ENCODE results near the gene EYS.

The EYS gene

GRCh38 chr6:64696053-64696452 is 1011.0 kb downstream of the EYS start:
- TF ChIP-seq, protein P1, sequence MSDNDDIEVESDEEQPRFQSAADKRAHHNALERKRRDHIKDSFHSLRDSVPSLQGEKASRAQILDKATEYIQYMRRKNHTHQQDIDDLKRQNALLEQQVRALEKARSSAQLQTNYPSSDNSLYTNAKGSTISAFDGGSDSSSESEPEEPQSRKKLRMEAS (IDR thresholded peaks at IDR 0.05; ENCODE audit: low read depth, low read length) = no peak
- TF ChIP-seq, protein P2, sequence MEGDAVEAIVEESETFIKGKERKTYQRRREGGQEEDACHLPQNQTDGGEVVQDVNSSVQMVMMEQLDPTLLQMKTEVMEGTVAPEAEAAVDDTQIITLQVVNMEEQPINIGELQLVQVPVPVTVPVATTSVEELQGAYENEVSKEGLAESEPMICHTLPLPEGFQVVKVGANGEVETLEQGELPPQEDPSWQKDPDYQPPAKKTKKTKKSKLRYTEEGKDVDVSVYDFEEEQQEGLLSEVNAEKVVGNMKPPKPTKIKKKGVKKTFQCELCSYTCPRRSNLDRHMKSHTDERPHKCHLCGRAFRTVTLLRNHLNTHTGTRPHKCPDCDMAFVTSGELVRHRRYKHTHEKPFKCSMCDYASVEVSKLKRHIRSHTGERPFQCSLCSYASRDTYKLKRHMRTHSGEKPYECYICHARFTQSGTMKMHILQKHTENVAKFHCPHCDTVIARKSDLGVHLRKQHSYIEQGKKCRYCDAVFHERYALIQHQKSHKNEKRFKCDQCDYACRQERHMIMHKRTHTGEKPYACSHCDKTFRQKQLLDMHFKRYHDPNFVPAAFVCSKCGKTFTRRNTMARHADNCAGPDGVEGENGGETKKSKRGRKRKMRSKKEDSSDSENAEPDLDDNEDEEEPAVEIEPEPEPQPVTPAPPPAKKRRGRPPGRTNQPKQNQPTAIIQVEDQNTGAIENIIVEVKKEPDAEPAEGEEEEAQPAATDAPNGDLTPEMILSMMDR (IDR thresholded peaks at IDR 0.05; ENCODE audit: low read depth, low read length) = no peak
- TF ChIP-seq MYC (IDR thresholded peaks at IDR 0.05; ENCODE audit: low read depth, low read length) (no peak), POLR2A (IDR thresholded peaks at IDR 0.05; ENCODE audit: extremely low read depth, insufficient read length) (no peak)
- H3K4me3 ChIP-seq (ENCODE audit: low read depth, low read length) = no peak overlapping the region
- no peak for DNase-seq (ENCODE audit: low read depth)

- no peak for DNase-seq (ENCODE audit: low read depth)
- TF ChIP-seq, protein P2 (IDR thresholded peaks at IDR 0.05; ENCODE audit: low read depth, low read length) = no peak
- TF ChIP-seq, protein P1 (IDR thresholded peaks at IDR 0.05; ENCODE audit: low read depth, low read length) = no peak
- TF ChIP-seq POLR2A (IDR thresholded peaks at IDR 0.05; ENCODE audit: extremely low read depth, insufficient read length) (no peak), MYC (IDR thresholded peaks at IDR 0.05; ENCODE audit: low read depth, low read length) (no peak)
- H3K4me3 ChIP-seq (ENCODE audit: low read depth, low read length) = no peak overlapping the region
These were observed 1012.7 kb downstream of the EYS start for GRCh38 chr6:64694356-64694755.

DNA sequence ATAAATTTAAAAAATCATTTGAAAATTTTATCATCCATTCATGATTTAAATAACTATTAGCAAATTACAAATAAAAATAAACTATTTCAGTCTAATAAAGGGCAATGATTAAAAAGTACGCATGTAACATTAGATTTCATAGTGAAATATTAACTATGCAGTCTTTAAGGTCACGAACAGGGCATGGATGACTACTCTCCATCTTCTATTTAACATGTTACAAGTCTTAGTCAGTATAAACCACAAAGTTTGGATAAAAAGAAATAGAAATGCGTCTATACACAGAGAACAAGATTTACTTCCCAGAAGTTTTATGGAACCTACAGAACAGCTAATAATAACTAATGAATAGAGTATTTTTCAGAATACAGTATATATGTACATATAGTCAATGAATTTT is 1016.0 kb downstream of the EYS start:
- no peak overlapping the region for H3K4me3 ChIP-seq (ENCODE audit: low read depth, low read length)
- no peak for DNase-seq (ENCODE audit: low read depth)
- no peak for TF ChIP-seq MYC (IDR thresholded peaks at IDR 0.05; ENCODE audit: low read depth, low read length)
- TF ChIP-seq, protein P2 (IDR thresholded peaks at IDR 0.05; ENCODE audit: low read depth, low read length) = no peak
- TF ChIP-seq, protein P1 (IDR thresholded peaks at IDR 0.05; ENCODE audit: low read depth, low read length) = no peak
- TF ChIP-seq POLR2A (IDR thresholded peaks at IDR 0.05; ENCODE audit: extremely low read depth, insufficient read length) = no peak

- no peak for DNase-seq (ENCODE audit: low read depth)
- H3K4me3 ChIP-seq (ENCODE audit: low read depth, low read length) = no peak overlapping the region
- TF ChIP-seq, protein P1 (IDR thresholded peaks at IDR 0.05; ENCODE audit: low read depth, low read length) = no peak
- TF ChIP-seq MYC (IDR thresholded peaks at IDR 0.05; ENCODE audit: low read depth, low read length) (no peak), POLR2A (IDR thresholded peaks at IDR 0.05; ENCODE audit: extremely low read depth, insufficient read length) (no peak)
- TF ChIP-seq, protein P2 (IDR thresholded peaks at IDR 0.05; ENCODE audit: low read depth, low read length) = no peak
These were observed 1021.6 kb downstream of the EYS start for GRCh38 chr6:64685401-64685800.

- no peak for DNase-seq (ENCODE audit: low read depth)
- no peak overlapping the region for H3K4me3 ChIP-seq (ENCODE audit: low read depth, low read length)
- no peak for TF ChIP-seq POLR2A (IDR thresholded peaks at IDR 0.05; ENCODE audit: extremely low read depth, insufficient read length)
- TF ChIP-seq, protein P1 (IDR thresholded peaks at IDR 0.05; ENCODE audit: low read depth, low read length) = no peak
- TF ChIP-seq, protein P2 (IDR thresholded peaks at IDR 0.05; ENCODE audit: low read depth, low read length) = no peak
- TF ChIP-seq MYC (IDR thresholded peaks at IDR 0.05; ENCODE audit: low read depth, low read length) = no peak
These were observed 1023.3 kb downstream of the EYS start for GRCh38 chr6:64683682-64684081.
